ENCODE data around the gene SDHD.

DNA sequence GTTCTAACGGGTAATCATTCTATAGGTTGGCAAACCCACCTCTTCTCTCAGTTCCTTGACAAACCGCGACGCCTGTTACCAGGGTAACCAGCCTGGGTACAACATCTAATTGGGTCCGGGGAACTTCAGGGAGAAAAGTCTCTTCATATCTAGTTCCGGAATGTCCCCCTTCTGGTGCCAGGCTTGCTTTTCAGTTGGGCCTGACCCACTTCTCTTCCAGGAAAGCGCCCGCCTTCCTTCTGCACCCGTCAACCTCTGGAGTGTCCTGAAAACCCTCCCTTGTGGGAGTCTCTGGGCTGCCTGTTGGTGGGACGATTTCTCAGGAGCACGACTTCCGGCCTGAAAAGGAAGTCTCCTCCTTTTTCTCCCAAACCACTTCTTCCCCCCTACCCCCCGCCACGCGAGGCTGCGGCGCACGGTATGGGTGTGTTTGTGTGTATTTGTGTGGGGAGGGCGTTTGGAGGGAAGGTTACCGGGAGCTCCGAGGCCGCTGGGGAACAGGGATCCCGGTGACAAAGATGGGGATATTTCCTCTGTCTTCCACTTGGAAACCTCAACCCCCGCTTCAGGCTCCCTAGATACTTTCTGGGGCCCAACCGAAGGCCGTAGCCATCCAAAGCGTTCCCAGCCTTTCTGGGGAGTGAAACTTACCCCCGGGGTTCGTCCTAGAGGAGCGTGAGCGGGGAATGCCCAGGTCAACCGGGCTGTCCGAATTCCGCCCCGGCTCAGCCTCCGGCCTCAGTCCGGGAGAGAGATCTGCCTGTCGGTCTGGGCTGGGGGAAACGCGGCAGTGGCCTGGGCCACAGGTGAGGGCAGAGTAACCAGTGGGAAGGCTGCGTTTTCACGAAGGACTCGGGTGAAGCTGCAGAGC, 12.5 kb upstream of the SDHD start, which contains the start of the genes NKAPD1 and PIH1D2:
- TF ChIP-seq, protein P1, sequence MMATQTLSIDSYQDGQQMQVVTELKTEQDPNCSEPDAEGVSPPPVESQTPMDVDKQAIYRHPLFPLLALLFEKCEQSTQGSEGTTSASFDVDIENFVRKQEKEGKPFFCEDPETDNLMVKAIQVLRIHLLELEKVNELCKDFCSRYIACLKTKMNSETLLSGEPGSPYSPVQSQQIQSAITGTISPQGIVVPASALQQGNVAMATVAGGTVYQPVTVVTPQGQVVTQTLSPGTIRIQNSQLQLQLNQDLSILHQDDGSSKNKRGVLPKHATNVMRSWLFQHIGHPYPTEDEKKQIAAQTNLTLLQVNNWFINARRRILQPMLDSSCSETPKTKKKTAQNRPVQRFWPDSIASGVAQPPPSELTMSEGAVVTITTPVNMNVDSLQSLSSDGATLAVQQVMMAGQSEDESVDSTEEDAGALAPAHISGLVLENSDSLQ (IDR thresholded peaks at IDR 0.05) = peak; percentile 63
- no peak for TF ChIP-seq BHLHE40 (IDR thresholded peaks at IDR 0.05; ENCODE audit: borderline replicate concordance)
- no peak for TF ChIP-seq SP1 (IDR thresholded peaks at IDR 0.05)
- TF ChIP-seq TARDBP (IDR thresholded peaks at IDR 0.05) = no peak
- no peak for TF ChIP-seq LEF1 (IDR thresholded peaks at IDR 0.05; ENCODE audit: borderline replicate concordance)
- TF ChIP-seq FOXA1 (IDR thresholded peaks at IDR 0.05) = no peak
- no peak for TF ChIP-seq FOXK2 (IDR thresholded peaks at IDR 0.05)
- TF ChIP-seq L3MBTL2 (conservative IDR thresholded peaks at IDR 0.05) = no peak; the same call in none of the 2 replicates
- no peak for TF ChIP-seq FOXM1 (IDR thresholded peaks at IDR 0.05; ENCODE audit: borderline replicate concordance)
- no peak for TF ChIP-seq ZNF384 (IDR thresholded peaks at IDR 0.05)
- no peak for TF ChIP-seq HDGF (IDR thresholded peaks at IDR 0.05; ENCODE audit: borderline replicate concordance)
- no peak for TF ChIP-seq SUZ12 (IDR thresholded peaks at IDR 0.05)
